Measurements from ENCODE around the gene GRAMD4.

GRCh38 chr22:46673205-46673604 lies 53.0 kb downstream of the GRAMD4 start:
- TF ChIP-seq, protein P1, sequence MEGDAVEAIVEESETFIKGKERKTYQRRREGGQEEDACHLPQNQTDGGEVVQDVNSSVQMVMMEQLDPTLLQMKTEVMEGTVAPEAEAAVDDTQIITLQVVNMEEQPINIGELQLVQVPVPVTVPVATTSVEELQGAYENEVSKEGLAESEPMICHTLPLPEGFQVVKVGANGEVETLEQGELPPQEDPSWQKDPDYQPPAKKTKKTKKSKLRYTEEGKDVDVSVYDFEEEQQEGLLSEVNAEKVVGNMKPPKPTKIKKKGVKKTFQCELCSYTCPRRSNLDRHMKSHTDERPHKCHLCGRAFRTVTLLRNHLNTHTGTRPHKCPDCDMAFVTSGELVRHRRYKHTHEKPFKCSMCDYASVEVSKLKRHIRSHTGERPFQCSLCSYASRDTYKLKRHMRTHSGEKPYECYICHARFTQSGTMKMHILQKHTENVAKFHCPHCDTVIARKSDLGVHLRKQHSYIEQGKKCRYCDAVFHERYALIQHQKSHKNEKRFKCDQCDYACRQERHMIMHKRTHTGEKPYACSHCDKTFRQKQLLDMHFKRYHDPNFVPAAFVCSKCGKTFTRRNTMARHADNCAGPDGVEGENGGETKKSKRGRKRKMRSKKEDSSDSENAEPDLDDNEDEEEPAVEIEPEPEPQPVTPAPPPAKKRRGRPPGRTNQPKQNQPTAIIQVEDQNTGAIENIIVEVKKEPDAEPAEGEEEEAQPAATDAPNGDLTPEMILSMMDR (IDR thresholded peaks at IDR 0.05; ENCODE audit: low read depth, low read length, poor library complexity, severe bottlenecking) = no peak
- no peak for TF ChIP-seq EZH2phosphoT487 (IDR thresholded peaks at IDR 0.05; ENCODE audit: borderline replicate concordance, low read length)
